GM19438 (cell line): ENCODE data around the gene FAM13A.
"Not testable (repeated sequence)": the region's sequence is repeated elsewhere in the genome, so short reads cannot be mapped to it uniquely, and the experiment has no call there.

Experiments
- ATAC-seq: cut with Tn5 transposase; IDR thresholded peaks from one replicate; pipeline ENCODE4 v1.9.1; 2021; ENCODE audit warnings: low read depth; ENCODE audit not compliant: unreplicated experiment

The FAM13A gene

DNA sequence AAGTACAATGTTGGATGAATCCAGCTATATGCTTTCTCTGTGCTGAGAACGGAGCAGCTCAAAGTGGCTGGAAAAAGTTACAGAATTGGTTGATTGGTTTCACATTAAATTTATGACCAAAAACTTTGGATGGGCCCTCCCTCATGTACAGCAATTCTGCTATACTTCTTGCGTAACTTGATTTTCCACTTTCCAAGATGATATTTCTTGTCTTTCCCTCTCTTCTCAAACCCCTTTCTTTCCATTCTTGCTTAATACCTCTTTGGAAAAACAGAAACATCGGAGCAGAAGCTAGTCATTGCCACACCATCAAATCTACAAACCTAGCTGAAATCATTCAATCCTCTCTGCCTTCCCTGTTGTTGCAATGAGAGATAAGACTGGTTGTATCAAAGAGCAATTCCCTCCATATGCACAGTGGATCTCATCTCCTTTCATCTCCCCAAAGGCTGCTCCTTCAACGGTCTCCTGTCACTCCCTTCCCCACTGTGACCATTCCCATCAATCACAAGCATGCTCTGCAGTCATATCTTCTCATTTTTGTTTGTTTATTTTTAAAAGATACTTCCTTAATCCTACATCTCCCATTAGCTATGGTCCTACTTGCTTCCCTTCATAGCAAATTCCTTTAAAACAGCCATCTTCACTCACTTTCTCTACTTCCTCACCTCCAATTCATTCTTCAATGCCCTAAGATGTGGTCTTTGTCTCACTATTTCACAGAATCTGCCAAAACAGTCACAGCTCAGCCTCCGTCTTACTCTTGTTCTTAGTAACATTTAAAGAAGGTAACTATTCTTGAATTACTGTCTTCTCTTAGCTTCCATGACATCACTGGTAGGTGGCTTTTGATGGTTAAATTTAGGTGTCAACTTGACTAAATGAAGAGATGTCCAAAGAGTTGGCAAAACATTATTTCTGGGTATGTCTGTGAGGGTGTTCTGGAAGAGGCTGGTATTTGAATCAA is 145.5 kb downstream of the FAM13A start:
- no peak for ATAC-seq

DNA sequence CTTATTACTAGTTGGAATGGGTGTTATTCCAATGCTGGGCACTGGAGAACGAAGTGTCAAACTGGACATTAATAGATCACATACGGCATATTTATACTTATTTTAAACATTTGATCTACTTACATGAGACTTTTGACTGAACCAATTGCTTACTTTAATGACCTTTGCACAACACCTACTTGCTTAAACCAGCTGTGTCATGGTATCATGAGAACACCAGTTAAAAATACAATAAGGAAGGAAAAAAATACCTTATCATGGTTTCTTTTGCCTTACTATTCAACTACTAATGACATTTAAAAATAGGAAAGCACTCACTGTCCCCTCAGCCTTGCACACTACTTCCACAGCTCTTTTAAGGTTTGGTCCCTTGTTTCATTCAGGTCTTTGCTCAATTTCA is 146.9 kb downstream of the FAM13A start:
- ATAC-seq = no peak

DNA sequence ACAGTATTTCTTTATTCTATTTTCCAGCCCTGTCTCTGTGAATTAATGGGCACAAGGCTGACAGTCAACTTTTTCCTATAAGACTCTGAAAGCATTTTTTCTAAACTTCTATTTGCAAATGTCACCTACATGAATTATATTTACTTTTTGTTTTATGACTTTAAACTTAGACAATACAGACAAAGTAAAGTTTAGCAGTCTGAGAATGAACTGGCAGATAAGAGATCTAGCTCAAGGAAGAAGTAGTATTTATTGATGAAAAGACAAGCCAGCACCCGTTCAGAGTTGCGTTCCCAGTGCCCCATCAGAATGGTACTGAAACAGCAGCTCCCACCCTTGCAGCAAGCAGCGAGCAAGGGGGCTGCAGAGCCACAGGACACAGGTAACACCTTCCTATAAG is 148.5 kb downstream of the FAM13A start:
- ATAC-seq = no peak

DNA sequence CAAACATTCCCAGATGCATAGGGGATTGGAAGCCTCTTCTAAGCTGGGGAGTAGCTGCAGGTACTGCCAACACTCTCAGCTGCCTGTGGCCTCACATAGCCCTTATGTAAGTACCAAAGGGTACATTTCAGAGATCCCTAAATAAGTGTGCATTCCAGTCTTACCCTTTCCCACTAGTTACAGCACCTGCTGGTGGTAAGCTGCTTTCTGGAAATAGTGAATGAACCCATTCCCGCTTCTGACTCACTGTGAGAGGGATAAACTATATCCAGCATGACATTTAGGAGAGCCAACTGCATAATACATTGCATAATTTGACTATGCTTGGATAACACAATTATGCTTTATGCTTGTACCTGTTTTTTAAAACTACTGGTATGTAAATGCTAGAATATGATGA is 149.0 kb downstream of the FAM13A start:
- no peak for ATAC-seq

DNA sequence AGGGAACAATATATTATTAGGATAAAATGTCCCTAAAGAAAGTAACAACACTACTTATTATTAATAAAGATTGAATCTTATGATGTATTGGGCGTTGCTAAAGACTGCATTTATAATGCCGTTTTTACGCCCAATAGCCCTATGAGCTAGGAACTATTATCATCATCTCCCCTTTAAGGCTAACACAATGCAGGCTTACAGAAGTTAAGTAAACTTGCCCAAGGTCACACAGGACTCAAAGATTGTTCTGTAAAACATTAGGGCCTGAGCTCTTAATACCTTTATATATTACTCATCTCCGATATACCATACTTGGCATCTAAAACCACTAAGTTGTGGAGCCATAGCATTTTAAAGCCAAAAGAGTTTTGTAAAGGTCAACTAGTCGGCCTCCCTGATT is 149.5 kb downstream of the FAM13A start:
- no peak for ATAC-seq

DNA sequence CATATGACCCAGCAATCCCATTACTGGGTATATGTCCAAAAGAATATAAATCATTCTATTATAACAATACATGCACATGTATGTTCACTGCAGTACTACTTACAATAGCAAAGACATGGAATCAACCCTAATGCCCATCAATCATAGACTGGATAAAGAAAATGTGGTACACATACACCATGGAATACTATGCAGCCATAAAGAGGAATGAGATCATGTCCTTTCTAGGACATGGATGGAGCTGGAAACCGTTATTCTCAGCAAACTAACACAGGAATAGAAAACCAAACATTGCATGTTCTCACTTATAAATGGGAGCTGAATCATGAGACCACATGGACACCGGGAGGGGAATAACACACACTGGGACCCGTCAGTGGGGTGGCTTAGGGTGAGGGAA is 152.7 kb downstream of the FAM13A start:
- ATAC-seq = not testable (repeated sequence)

DNA sequence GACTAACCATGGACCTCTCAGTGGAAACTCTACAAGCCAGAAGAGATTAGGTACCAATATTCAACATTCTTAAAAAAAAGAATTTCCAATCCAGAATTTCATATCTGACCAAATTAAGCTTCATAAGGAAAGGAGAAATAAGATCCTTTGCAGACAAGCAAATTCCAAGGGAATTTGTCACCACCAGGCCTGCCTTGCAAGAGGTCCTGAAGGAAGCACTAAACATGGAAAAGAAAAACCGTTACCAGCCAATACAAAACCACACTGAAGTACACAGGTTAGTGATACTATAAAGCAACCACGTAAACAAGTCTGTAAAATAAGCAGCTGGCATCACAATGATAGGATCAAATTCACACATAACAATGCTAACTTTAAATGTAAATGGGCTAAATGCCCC is 156.6 kb downstream of the FAM13A start:
- no peak for ATAC-seq

DNA sequence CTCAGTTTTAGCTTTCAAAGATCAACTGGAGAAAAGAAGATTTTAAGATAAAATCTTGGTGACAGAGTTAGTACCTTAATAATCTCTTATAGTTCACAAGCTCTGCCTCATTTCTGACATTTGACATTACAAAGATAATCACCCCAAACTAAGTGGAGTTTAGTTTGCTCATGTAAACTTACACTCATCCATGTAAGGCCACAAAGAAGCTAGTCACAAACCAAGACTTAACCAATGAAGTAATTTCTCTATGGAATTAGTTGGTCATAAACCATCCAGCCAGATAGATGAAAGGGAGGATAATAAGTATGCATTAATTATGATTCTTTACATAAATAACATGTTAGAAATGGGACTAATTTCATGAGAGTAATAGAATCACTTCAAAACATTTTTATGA is 159.2 kb downstream of the FAM13A start:
- ATAC-seq = no peak

DNA sequence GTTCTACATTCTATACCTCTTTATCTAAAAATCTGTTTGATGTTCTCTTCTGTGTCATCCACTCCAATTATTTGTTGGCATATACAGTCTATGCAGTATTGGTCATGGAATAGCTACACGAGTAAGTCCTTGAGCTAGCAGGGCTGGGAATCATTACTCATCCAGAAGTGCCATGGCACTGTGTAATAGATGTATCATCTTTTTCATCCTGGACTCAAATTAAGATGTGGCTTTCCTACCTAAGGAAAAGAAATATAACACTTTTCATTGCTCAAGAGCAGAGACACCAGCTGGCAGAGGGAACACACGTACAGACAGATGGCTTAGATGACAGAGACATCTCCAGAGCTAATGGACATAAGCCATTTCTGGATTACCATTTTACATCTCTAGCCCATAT is 159.8 kb downstream of the FAM13A start:
- no peak for ATAC-seq

DNA sequence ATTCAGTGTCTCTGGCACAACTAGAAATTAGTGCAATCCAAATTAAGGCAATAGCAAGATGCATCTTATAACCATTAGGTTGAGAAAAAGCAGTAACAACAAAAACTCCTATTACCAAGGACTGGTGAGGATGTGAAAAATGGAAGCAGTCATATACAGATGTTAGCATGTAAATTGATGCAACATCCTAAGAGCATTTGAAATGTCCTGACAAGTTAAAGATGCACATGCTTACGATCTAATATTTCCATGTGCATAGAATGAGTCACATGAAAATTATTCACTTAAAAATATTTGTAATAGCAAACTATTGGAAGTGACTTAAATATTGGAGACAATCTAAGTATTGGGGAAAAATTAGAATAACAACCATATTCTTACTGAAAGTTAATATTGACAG is 163.0 kb downstream of the FAM13A start:
- ATAC-seq = no peak

DNA sequence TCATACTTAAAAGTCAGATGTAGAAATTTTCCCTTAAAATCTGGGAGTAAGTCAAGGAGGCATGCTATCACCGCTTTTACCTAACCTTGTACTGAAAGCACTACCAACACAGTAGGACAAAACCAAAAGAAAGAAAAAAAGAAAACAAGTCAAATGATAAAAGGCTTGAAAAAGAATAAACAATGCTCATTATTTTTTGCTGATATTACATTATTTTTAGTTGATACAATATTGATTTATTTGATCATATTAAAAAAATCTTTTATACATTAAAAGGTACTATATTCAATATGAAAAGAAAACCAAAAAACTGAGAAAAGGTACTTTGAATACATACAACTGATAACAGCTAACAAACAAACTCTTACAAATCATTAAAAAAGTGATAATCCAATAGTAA is 164.3 kb downstream of the FAM13A start:
- no peak for ATAC-seq

DNA sequence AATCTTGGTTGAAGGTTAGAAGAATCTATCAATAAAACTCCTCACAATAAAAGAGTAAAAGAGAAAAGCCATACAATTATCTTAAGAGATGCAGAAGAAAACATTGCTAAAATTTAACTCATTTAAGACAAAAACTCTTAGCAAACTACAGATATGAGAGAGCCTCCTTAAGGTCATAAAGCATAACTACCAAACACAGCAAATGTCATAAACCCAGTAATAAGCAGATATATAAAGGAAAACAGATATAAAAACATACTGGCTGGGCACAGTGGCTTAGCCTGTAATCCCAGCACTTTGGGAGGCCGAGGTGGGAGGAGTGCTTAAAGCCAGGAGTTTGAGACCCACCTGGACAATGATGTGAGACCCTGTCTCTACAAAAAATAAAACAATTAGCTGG is 165.3 kb downstream of the FAM13A start:
- ATAC-seq = no peak

DNA sequence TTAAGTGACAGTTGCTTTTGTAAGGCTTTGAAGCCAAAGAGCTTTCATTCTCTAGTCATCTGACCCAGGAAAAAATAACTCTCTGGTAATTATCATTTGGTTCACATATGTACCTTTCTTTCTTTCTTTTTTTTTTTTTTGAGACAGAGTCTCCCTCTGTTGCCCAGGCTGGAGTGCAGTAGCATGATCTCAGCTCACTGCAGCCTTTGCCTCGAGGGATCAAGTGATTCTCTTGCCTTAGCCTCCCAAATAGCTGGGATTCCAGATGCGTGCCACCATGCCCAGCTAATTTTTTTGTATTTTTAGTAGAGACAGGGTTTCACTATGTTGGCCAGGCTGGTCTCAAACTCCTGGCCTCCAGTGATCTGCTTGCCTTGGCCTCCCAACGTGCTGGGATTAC is 169.6 kb downstream of the FAM13A start:
- not testable (repeated sequence) for ATAC-seq

DNA sequence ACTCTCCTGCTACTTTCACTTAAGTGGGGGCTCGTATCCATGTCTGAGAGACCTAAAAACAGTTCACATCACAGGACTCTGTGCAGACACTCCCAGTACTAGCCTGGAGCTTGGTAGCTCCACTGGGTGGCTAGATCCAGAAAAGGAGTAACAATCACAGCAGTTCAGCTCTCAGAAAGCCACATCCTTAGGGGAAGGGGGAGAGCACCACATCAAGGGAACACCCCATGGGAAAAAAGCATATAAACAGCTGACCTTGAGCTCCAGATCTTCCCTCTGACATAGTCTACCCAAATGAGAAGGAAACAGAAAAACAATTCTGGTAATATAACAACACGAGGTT is 175.8 kb downstream of the FAM13A start:
- no peak for ATAC-seq

DNA sequence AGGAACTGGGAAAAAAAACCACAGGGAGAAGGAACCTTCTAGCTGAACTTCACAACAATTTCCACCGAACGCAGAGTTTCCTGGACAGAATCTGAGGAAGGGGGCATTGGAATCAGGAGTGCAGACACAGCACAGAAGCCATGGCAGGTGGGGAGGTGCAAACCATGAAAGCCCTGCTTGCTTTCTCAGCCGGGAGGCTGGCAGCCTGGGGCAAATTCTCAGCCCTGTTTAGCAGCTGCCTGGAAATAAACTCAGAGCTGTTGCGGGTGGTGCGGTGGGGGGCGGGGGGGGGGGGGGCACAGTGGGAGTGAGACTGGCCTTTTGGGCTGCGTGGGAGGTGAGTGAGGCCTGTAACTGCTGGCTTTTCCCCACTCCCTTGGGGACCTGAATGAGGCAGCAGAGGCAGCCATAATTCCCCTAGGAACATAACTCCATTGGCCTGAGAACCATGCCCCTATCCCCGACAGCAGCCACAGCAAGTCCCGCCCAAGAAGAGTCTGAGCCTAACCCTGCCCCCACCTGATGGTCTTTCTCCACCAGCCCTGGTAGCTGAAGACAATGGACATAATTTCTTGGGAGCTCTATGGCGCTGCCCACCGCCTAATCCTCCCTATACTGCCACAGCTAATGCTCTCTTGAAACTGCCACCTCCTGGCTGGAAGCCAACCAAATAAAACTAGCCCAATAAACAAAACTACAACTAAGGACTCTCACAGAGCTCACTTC is 176.3 kb downstream of the FAM13A start:
- no peak for ATAC-seq

DNA sequence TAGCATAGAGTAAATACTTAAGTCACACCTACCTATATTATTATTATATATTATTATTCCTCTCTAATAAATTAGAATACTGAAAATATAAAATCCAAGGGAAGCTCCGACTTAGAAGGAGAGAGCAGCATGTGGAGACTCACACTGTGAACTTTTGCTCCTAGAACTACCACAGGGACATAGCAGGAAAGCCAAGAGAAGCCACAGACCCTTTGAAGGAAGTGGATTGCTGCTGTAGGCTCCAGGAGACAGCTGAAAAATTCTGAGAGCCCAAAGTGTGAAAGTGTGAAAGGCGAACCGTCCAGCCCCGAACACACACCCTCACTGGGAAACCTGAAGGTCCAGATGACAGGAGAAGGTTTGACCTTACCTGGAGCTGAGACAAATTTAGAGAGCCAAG is 177.0 kb downstream of the FAM13A start:
- no peak for ATAC-seq

DNA sequence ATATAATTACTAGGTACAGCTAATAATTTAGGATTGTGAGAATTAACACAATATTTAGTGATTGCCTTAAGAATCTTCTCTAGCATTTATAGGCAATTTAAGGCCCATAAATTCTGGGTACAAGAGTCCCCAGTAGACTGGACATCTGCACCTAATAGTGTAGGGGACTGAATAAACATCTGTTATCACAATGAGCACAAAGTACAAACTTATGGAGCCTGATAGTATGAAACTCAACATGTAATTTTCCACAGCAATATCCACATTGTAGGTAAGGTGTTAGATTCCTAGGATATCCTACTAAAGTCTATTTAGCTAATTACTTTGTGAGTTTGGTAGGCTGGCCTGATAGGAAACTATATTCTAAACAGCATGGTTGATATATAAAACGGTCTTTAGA is 178.3 kb downstream of the FAM13A start:
- no peak for ATAC-seq

DNA sequence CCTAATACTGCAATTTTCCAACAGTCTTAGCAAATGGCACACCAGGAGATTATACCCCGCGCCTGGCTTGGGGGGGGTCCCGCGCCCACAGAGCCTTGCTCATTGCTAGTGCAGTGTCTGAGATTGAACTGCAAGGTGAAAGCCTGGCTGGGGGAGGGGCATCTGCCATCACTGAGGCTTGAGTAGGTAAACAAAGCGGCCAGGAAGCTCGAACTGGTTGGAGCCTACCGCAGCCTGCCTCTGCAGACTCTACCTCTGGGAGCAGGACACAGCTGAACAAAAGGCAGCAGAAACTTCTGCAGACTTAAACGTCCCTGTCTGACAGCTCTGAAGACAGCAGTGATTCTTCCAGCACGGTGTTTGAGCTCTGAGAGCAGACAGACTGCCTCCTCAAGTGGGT is 186.6 kb downstream of the FAM13A start:
- ATAC-seq = no peak

DNA sequence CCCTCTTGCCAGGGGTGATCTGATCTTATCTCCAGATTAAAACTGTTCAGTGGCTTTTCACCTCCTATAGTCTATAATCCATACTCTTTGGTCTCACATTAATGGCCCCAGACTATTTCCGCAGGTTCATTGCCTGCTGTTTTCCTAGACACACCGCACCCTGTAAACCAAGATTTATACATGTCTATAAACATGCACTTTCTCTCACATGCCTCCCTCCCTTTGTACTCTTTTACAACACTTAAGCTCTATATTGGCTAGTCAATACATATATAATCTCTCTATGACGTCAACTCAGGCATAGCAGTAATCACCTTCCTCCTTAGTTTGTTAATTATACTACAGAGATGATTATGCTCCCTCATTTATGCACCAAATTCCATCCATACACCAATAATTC is 188.5 kb downstream of the FAM13A start:
- ATAC-seq = no peak

DNA sequence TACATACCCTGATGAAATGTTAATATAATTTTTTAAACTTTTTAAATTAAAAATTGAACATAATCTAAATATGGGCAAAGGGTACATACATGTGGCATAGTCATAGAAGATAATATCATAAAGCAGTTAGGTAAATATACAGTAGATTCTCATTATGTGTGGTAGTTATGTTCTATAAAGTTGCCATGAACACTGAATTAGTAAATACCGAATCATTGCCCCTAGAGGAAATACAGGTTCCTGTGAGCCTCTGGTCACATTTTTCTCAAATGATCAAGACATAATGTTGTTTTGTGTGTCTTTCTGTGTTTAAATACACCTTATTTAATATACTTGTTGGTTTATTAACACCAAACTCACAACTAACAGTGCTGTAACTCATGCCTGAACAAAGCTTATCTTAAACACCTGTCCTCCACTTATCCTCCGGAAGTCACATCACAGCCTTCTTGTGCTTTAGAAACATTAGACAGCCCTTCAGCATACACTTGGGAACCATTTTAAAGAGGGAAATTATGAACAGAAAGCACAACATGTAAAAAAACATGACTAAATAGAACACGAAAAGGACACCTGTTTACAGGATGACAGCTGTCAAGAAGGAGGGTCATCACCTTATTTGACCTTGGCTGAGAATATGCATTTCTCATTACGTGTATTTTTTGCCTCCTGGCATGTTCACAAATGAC is 190.0 kb downstream of the FAM13A start:
- no peak for ATAC-seq

DNA sequence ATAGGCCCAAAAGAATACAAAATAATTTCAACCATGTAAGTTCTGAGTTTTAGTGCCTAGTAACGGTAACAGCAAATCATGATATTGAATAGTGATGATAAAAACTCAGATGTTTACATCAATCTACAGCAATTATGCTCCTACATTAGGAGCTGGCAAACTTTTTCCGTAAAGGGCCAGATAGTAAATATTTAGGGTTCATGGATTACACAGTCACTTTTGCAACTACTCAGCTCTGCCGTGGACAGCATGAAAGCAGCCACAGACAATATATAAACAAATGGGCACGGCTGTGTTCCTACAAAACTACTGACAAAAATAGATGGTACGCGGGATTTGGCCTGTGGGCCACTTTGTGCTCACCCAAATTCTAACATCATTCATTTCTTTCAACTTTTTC is 191.5 kb downstream of the FAM13A start:
- ATAC-seq = no peak
